T-cell (primary cell): Measurements from ENCODE around the gene CLPTM1. TPM values are rescaled to one million over a fixed set of nuclear protein-coding genes. Genes with fewer than 3 reads are reported as not detected.

Source experiments
- ATAC-seq, 4 experiments: fragments of 200-7000 bp in 3 of 4; fragments of 150-1000 bp in 1 of 4; cut with Tn5 transposase; replicated peaks in 1 of 4; 1 replicate in 3 of 4; 2 replicates in 1 of 4; pipeline ENCODE4 v1.10.0; 2021; ENCODE audit warnings: moderate library complexity in 3 of 4, mild to moderate bottlenecking in 2 of 4, moderate number of reproducible peaks in 1 of 4
- CTCF ChIA-PET, 2 donors: fragments of 300-600 bp; sonication (Branson Sonifier 250); formaldehyde crosslinking; loops; one replicate each; lab custom pipeline; 2022; ENCODE audit warnings: antibody characterized with exemption in 2 of 2; lab: Charles Lee
- POLR2A ChIA-PET, 2 donors: fragments of 300-600 bp; sonication (Branson Sonifier 250); formaldehyde crosslinking; loops; one replicate each; lab custom pipeline; 2022; ENCODE audit warnings: antibody characterized with exemption in 2 of 2; lab: Charles Lee
- DNase-seq, 35 experiments: peaks; one replicate each; pipeline versions ENCODE4 v3.0.0 to v3.0.0-alpha.2; 2013 to 2023
- H3K27ac ChIP-seq: one replicate; pipeline ENCODE4 v1.5.1; 2013; ENCODE audit warnings: low read length
- H3K27me3 ChIP-seq, 2 experiments: replicated peaks in 1 of 2; 1 replicate in 1 of 2; 2 replicates in 1 of 2; pipeline versions ENCODE4 v1.6.1 to v1.7.0; 2013; ENCODE audit warnings: low read length in 1 of 2, mixed read lengths in 1 of 2; ENCODE audit not compliant: control insufficient read depth in 2 of 2, insufficient read depth in 2 of 2; ENCODE audit errors: extremely low read depth in 1 of 2
- H3K36me3 ChIP-seq, 2 donors: 1 replicate in 1 of 2; 2 replicates in 1 of 2; pipeline versions ENCODE4 v1.6.1 to v1.7.0; 2013; ENCODE audit warnings: low read length in 1 of 2; ENCODE audit not compliant: control insufficient read depth in 2 of 2, insufficient read depth in 1 of 2; ENCODE audit errors: extremely low read depth in 1 of 2
- H3K4me1 ChIP-seq, 2 experiments: 1 replicate in 1 of 2; 2 replicates in 1 of 2; pipeline versions ENCODE4 v1.6.1 to v1.7.0; 2013; ENCODE audit warnings: low read length in 2 of 2, mixed read lengths in 1 of 2; ENCODE audit not compliant: insufficient read depth in 2 of 2, control insufficient read depth in 1 of 2; ENCODE audit errors: extremely low read depth in 1 of 2
- H3K4me3 ChIP-seq, 2 donors: 1 replicate in 1 of 2; 2 replicates in 1 of 2; pipeline versions ENCODE4 v1.5.1 to v1.7.0; 2013; ENCODE audit warnings: mild to moderate bottlenecking in 2 of 2, low read length in 1 of 2, moderate library complexity in 1 of 2; ENCODE audit not compliant: control insufficient read depth in 1 of 2; ENCODE audit errors: extremely low read depth in 1 of 2
- H3K9me3 ChIP-seq: 2 replicates; pipeline ENCODE4 v1.7.0; 2013
- H3K27ac Mint-ChIP-seq, 2 donors: one replicate each; pipeline ENCODE4 v1.8.0; 2020 to 2021; ENCODE audit warnings: mild to moderate bottlenecking in 2 of 2, mixed read lengths in 2 of 2
- H3K27me3 Mint-ChIP-seq, 2 donors: one replicate each; pipeline ENCODE4 v1.8.0; 2021 to 2022; ENCODE audit warnings: mixed read lengths in 2 of 2
- H3K36me3 Mint-ChIP-seq: one replicate; pipeline ENCODE4 v1.8.0; 2021; ENCODE audit warnings: mixed read lengths
- H3K4me1 Mint-ChIP-seq, 3 donors: one replicate each; pipeline ENCODE4 v1.8.0; 2020 to 2022; ENCODE audit warnings: mixed read lengths in 3 of 3, mild to moderate bottlenecking in 1 of 3
- H3K4me3 Mint-ChIP-seq, 3 donors: one replicate each; pipeline ENCODE4 v1.8.0; 2020 to 2022; ENCODE audit warnings: mild to moderate bottlenecking in 3 of 3, mixed read lengths in 3 of 3, moderate library complexity in 3 of 3
- H3K9me3 Mint-ChIP-seq, 3 donors: one replicate each; pipeline ENCODE4 v1.8.0; 2020 to 2022; ENCODE audit warnings: mixed read lengths in 3 of 3
- WGBS: methylation state at CpG from one replicate; pipeline ENCODE4 v1.1.5; 2013; ENCODE audit warnings: missing lambda C conversion rate; ENCODE audit not compliant: insufficient coverage; 5-methylcytosine and 5-hydroxymethylcytosine counted together
- total RNA-seq, 35 experiments: library from RNA in 6 of 35; stranded (reverse) in 6 of 35; fragments of 120-200 nt in 1 of 35; gene quantifications; one replicate each; pipeline versions ENCODE4 v1.2.1 to v1.2.4 and lab custom pipeline; 2013 to 2026

CLPTM1 gene
- total RNA-seq, 5 donors from 2014 or later (not counting 1 experiment from before 2014, with no cell fraction given) = 64.0 to 103 (median 87.6) TPM

DNA sequence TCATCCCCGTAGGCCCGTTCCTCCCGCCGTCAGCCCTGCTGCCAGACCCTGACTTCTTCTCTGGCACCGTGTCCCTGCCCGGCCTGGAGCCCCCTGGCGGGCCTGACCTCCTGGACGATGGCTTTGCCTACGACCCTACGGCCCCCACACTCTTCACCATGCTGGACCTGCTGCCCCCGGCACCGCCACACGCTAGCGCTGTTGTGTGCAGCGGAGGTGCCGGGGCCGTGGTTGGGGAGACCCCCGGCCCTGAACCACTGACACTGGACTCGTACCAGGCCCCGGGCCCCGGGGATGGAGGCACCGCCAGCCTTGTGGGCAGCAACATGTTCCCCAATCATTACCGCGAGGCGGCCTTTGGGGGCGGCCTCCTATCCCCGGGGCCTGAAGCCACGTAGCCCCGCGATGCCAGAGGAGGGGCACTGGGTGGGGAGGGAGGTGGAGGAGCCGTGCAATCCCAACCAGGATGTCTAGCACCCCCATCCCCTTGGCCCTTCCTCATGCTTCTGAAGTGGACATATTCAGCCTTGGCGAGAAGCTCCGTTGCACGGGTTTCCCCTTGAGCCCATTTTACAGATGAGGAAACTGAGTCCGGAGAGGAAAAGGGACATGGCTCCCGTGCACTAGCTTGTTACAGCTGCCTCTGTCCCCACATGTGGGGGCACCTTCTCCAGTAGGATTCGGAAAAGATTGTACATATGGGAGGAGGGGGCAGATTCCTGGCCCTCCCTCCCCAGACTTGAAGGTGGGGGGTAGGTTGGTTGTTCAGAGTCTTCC, 82.4 kb downstream of the CLPTM1 start:
- H3K4me3 Mint-ChIP-seq = peak overlapping the region; percentile 46 to 100 (median 62)
- H3K4me1 Mint-ChIP-seq = peaks cover 32 to 33% (median 32%) of the 10 kb centered on the region in 3 donors
- H3K9me3 Mint-ChIP-seq = no peaks in the 10 kb centered on the region
- Histone ChIP-seq H3K27me3 (no peaks in the 10 kb centered on the region), H3K36me3 (peaks cover 3 to 51% of the 10 kb centered on the region in 2 donors), H3K4me1 (peaks cover 8 to 40% of the 10 kb centered on the region in 2 experiments), H3K27ac (no peak overlapping the region), H3K9me3 (no peaks in the 10 kb centered on the region), H3K4me3 (no peak overlapping the region)
- ATAC-seq = no peak
- H3K36me3 Mint-ChIP-seq = peaks cover 36% of the 10 kb centered on the region
- POLR2A ChIA-PET = no interaction called here
- CTCF ChIA-PET = no interaction called here
- H3K27ac Mint-ChIP-seq = peak overlapping the region in 1 of 2 donors; percentile 52
- 95% methylated on average over 22 of the region's 37 CpGs for WGBS
- no peak for DNase-seq
- H3K27me3 Mint-ChIP-seq = no peaks in the 10 kb centered on the region

DNA sequence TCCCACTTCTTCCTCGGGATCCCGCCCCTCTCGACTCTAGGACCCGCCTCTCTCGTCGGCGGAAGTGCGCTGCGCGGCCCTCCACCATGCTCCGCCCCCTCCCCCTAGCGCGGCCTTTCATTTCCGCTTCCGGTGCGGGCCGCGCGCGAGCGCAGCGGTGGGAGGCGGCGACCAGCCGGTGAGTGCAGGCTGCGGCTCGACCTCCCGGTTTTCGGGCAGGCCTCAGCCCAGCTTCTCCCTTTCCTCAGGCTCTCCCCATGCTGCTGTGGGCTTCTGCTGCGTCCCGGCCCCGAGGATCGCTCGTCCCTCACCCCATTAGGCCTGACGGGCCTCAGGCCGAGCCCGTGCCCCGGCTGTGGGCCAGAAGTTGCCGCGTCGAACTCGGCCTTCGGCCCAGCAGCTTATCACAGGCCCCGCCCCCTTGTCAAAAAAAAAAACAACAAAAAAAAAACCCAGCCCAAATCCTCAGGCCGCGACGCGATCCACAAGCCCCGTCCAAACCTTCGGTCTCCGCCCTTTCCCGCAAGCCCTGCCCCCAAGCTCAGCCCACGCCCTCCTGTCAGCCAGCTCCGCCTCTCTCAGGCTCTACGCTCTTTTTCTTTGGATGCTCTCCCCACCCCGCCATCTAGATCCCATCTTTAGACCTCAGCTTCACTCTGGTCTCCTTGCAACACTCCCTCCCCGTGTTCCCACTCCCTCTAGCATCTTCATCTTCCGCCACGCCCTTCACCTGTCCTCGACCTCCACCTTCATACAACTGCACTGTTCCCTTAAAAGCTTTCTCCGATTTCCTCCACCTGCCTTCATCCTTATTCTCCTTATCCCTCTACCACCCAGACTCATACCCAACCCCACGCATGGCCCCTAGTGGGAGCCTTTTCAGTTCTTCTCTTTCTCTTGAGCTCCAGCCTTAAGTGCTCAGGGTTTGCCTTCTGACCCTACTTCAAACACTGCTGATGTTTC, 84.0 kb downstream of the CLPTM1 start, which contains the start of gene CLASRP:
Gene CLASRP, plus strand, starts transcription at position 115 of the 963 bp plus-strand sequence. CDS start 1,168 bp downstream, outside the sequence.
- peaks cover 29% of the 10 kb centered on the region for H3K36me3 Mint-ChIP-seq
- H3K27me3 ChIP-seq = no peaks in the 10 kb centered on the region

DNA sequence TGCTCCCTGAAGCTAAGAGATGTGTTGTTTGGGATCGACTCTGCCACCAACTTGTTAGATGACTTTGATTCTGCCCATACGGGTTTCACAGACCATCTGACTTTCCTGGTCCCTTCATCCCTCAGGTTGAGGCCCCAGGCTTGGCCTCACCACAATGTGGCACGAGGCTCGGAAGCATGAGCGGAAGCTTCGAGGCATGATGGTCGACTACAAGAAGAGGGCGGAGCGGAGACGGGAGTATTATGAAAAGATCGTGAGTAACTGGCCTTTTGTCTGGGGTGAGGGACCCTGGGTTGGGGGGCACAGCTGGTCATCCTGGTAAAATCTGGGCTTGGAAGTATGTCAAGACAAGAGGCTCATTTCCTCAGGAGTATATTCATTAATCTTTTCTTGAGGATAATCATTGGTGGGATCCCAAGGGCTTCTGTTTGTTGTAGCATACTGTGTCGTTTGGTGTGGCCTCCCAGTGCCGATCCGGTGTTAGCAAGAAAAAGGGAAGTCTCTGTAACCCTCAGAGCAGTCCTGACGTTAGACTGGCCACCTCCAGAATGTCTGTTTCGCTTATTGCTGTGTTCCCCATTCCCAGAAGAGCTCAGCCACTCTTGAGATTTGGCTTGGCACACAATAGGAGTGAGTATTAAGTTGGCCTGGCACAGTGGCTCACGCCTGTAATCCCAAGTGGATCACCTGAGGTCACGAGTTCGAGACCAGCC, 85.0 kb downstream of the CLPTM1 start:
- H3K4me3 Mint-ChIP-seq = peak overlapping the region; percentile 94 to 100 (median 96)
- peak overlapping the region; percentile 61 to 87 for H3K27ac Mint-ChIP-seq
- ATAC-seq (no peak), DNase-seq (no peak)
- H3K27me3 ChIP-seq = no peaks in the 10 kb centered on the region
- POLR2A ChIA-PET = interaction anchor here (0.6 to 1.2 kb wide), 2 partner anchors 11 to 20 kb away, joined by 3 read pairs; no protein-coding TSS in a partner anchor
- no peaks in the 10 kb centered on the region for H3K27me3 Mint-ChIP-seq
- H3K9me3 ChIP-seq = no peaks in the 10 kb centered on the region
- peaks cover 8 to 56% of the 10 kb centered on the region in 2 donors for H3K36me3 ChIP-seq
- H3K4me1 ChIP-seq = peaks cover 8 to 47% of the 10 kb centered on the region in 2 experiments
- H3K9me3 Mint-ChIP-seq = no peaks in the 10 kb centered on the region
- CTCF ChIA-PET = interaction anchor here in 1 of 2 donors (1.1 to 2.1 kb wide), 4 partner anchors 19 to 138 kb away, joined by 4 to 9 read pairs (median 4); partner anchors contain the start of genes BLOC1S3, RELB and TRAPPC6A
- peak overlapping the region; percentile 97 to 98 for H3K4me3 ChIP-seq
- H3K36me3 Mint-ChIP-seq = peaks cover 23% of the 10 kb centered on the region
- H3K27ac ChIP-seq = peak overlapping the region; percentile 97
- WGBS = 83% methylated on average over 16 of the region's 19 CpGs
- peaks cover 36 to 38% (median 37%) of the 10 kb centered on the region in 3 donors for H3K4me1 Mint-ChIP-seq

More for the DNA sequence above, 84.0 kb downstream of the CLPTM1 start, which contains the start of gene CLASRP:
- ChIA-PET CTCF (interaction anchor here (0.6 to 2.1 kb wide), 8 partner anchors 20 to 149 kb away, joined by 3 to 9 read pairs (median 4); partner anchors contain the start of genes BLOC1S3 (in 1 of the 2), RELB (in 1 of the 2) and TRAPPC6A (in 1 of the 2)), POLR2A (interaction anchor here (0.6 to 1.7 kb wide), 8 partner anchors 10 to 149 kb away, joined by 3 to 8 read pairs (median 3); partner anchors contain the start of genes BLOC1S3 (in 1 of the 2) and RELB (in 1 of the 2))
- 3% methylated on average over 62 of the region's 62 CpGs for WGBS
- H3K9me3 ChIP-seq = no peaks in the 10 kb centered on the region
- peaks cover 8 to 41% of the 10 kb centered on the region in 2 experiments for H3K4me1 ChIP-seq
- H3K27ac ChIP-seq = peak within 1 kb of the TSS; percentile 97
- Mint-ChIP-seq H3K4me3 (peak within 1 kb of the TSS; percentile 94 to 100 (median 96)), H3K4me1 (peaks cover 32 to 33% (median 33%) of the 10 kb centered on the region in 3 donors), H3K9me3 (no peaks in the 10 kb centered on the region), H3K27ac (peak within 1 kb of the TSS; percentile 87 to 94), H3K27me3 (no peaks in the 10 kb centered on the region)
- DNase-seq (peak; percentile 65 to 93 (median 83)), ATAC-seq (peak; percentile 94 to 98 (median 97))
- H3K36me3 ChIP-seq = peaks cover 8 to 54% of the 10 kb centered on the region in 2 donors
- H3K4me3 ChIP-seq = peak within 1 kb of the TSS; percentile 97 to 98

DNA sequence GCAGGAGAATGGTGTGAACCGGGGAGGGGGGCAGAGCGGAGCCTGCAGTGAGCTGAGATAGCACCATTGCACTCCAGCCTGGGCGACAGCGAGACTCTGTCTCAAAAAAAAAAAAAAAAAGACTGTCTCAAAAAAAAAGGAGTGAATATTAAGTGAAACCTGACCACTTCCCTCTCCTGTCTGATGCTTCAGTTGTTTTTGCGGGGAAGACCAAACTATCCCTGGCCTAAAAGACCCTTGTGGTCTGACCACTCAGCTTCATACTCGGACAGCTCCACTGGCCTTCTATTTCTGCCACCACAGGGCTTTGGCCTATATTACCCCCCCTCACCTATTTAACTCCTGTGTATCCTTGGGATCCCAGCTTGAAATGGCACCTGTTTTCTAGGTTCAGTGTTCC, 85.9 kb downstream of the CLPTM1 start:
- H3K4me1 Mint-ChIP-seq = peaks cover 44 to 48% (median 46%) of the 10 kb centered on the region in 3 donors
- POLR2A ChIA-PET = no interaction called here

More for the DNA sequence above, 85.9 kb downstream of the CLPTM1 start:
- Mint-ChIP-seq H3K9me3 (no peaks in the 10 kb centered on the region), H3K36me3 (peaks cover 25% of the 10 kb centered on the region), H3K4me3 (peak overlapping the region; percentile 37 to 100 (median 96)), H3K27me3 (no peaks in the 10 kb centered on the region), H3K27ac (peak overlapping the region in 1 of 2 donors; percentile 55)
- ATAC-seq = no peak
- no peak overlapping the region for H3K27ac ChIP-seq
- no peaks in the 10 kb centered on the region for H3K27me3 ChIP-seq
- DNase-seq = no peak
- H3K9me3 ChIP-seq = no peaks in the 10 kb centered on the region
- CTCF ChIA-PET = interaction anchor here in 1 of 2 donors (1.1 kb wide), 1 partner anchor 19 kb away, joined by 3 read pairs; no protein-coding TSS in a partner anchor
- H3K4me1 ChIP-seq = peaks cover 8 to 53% of the 10 kb centered on the region in 2 experiments
- peaks cover 8 to 58% of the 10 kb centered on the region in 2 donors for H3K36me3 ChIP-seq
- 90% methylated on average over 2 of the region's 6 CpGs for WGBS
- H3K4me3 ChIP-seq = no peak overlapping the region
